SK-N-SH (cell line): ENCODE measurements around the gene ACIN1. TPM values are rescaled to one million over a fixed set of nuclear protein-coding genes. Genes with fewer than 3 reads are reported as not detected.
"Not testable (repeated sequence)": the region's sequence is repeated elsewhere in the genome, so short reads cannot be mapped to it uniquely, and the experiment has no call there.

Experiments used
- CTCF ChIA-PET: fragments of 300-600, 350-600 bp; formaldehyde crosslinking; extraction: SDS; loops from one replicate; lab custom pipeline; 2021; lab: Yijun Ruan, JAX
- POLR2A ChIA-PET: fragments of 350-600 bp; sonication (Branson Sonifier 250); formaldehyde crosslinking; extraction: SDS; loops from one replicate; lab custom pipeline; 2020; ENCODE audit warnings: antibody characterized with exemption, inconsistent platforms; lab: Yijun Ruan, JAX
- DNase-seq: peaks from one replicate; pipeline ENCODE4 v3.0.0; 2012
- H2AFZ ChIP-seq: fragments of 200-600 bp; sonication (generic); 2 replicates; pipeline ENCODE4 v1.8.1; 2016; ENCODE audit warnings: antibody characterized with exemption, mild to moderate bottlenecking, low read depth
- H3F3A ChIP-seq: fragments of 200-600 bp; sonication (generic); replicated peaks from 2 replicates; pipeline ENCODE3; 2016; ENCODE audit warnings: antibody characterized with exemption, mild to moderate bottlenecking; ENCODE audit not compliant: insufficient read depth
- H3K27ac ChIP-seq, 2 experiments: fragments of 200-500 bp in 1 of 2; fragments of 200-600 bp in 1 of 2; sonication (Bioruptor generic) in 1 of 2; sonication (generic), shearing (Covaris generic) in 1 of 2; 2 replicates each; pipeline versions ENCODE4 v1.5.1 to v1.6.1; 2014 to 2016; ENCODE audit warnings: low read depth in 2 of 2, inconsistent platforms in 1 of 2, low read length in 1 of 2, mild to moderate bottlenecking in 1 of 2, mixed read lengths in 1 of 2
- H3K27me3 ChIP-seq: fragments of 200-600 bp; sonication (generic), shearing (Covaris generic); 2 replicates; pipeline ENCODE4 v1.6.1; 2016; ENCODE audit warnings: mixed run types; ENCODE audit not compliant: insufficient read depth
- H3K36me3 ChIP-seq, 2 experiments: fragments of 200-500 bp in 1 of 2; fragments of 200-600 bp in 1 of 2; sonication (Bioruptor generic) in 1 of 2; sonication (generic) in 1 of 2; replicated peaks in 1 of 2; 2 replicates each; pipeline versions ENCODE3 to v1.5.1; 2014 to 2016; ENCODE audit warnings: low read length in 1 of 2, mild to moderate bottlenecking in 1 of 2; ENCODE audit not compliant: insufficient read depth in 2 of 2, control insufficient read depth in 1 of 2
- H3K4me1 ChIP-seq, 2 experiments: fragments of 200-500 bp in 1 of 2; fragments of 200-600 bp in 1 of 2; sonication (Bioruptor generic) in 1 of 2; sonication (generic), shearing (Covaris generic) in 1 of 2; 2 replicates each; pipeline versions ENCODE4 v1.5.1 to v1.6.1; 2014 to 2016; ENCODE audit warnings: low read depth in 1 of 2, low read length in 1 of 2, mixed run types in 1 of 2; ENCODE audit not compliant: insufficient read depth in 2 of 2, control insufficient read depth in 1 of 2
- H3K4me2 ChIP-seq: fragments of 200-600 bp; sonication (generic), shearing (Covaris generic); 2 replicates; pipeline ENCODE4 v1.6.1; 2017; ENCODE audit warnings: mixed run types
- H3K4me3 ChIP-seq, 2 experiments: fragments of 200-500 bp in 1 of 2; fragments of 200-600 bp in 1 of 2; sonication (Bioruptor generic) in 1 of 2; sonication (generic), shearing (Covaris generic) in 1 of 2; 2 replicates each; pipeline versions ENCODE4 v1.5.1 to v1.8.1; 2014 to 2016; ENCODE audit warnings: low read depth in 2 of 2, inconsistent platforms in 1 of 2, low read length in 1 of 2, mild to moderate bottlenecking in 1 of 2, mixed read lengths in 1 of 2, moderate library complexity in 1 of 2
- H3K79me2 ChIP-seq: fragments of 200-600 bp; sonication (generic); 2 replicates; pipeline ENCODE4 v1.8.1; 2017; ENCODE audit warnings: mild to moderate bottlenecking; ENCODE audit not compliant: insufficient read depth
- H3K9ac ChIP-seq: fragments of 200-600 bp; sonication (generic); 2 replicates; pipeline ENCODE4 v1.6.1; 2017; ENCODE audit warnings: mixed run types
- H3K9me2 ChIP-seq: fragments of 200-600 bp; sonication (generic); 2 replicates; pipeline ENCODE4 v1.6.1; 2017; ENCODE audit warnings: mixed run types
- H3K9me3 ChIP-seq: fragments of 200-600 bp; sonication (generic); 2 replicates; pipeline ENCODE4 v1.6.1; 2017; ENCODE audit warnings: mixed run types, mild to moderate bottlenecking, moderate library complexity
- H4K20me1 ChIP-seq: fragments of 200-600 bp; sonication (generic); 2 replicates; pipeline ENCODE4 v1.6.1; 2017; ENCODE audit warnings: mild to moderate bottlenecking, mixed run types; ENCODE audit not compliant: insufficient read depth
- CHD2 ChIP-seq: fragments of 150-350 bp; IDR thresholded peaks from 2 replicates; pipeline ENCODE4 v1.6.1; 2018; ENCODE audit warnings: low read length; ENCODE audit not compliant: partially characterized antibody
- GABPA ChIP-seq: IDR thresholded peaks from 2 replicates; pipeline ENCODE4 v1.4.0; 2012; ENCODE audit warnings: low read depth, mild to moderate bottlenecking
- GATA2 ChIP-seq: sonication (generic); formaldehyde crosslinking; IDR thresholded peaks from 2 replicates; pipeline ENCODE4 v1.5.0; 2020; ENCODE audit warnings: mild to moderate bottlenecking, missing genetic modification reagents
- NFIC ChIP-seq: IDR thresholded peaks from 2 replicates; pipeline ENCODE4 v1.4.0; 2012; ENCODE audit warnings: borderline replicate concordance
- RXRA ChIP-seq: IDR thresholded peaks from 2 replicates; pipeline ENCODE4 v1.4.0; 2012; ENCODE audit warnings: low read depth, mild to moderate bottlenecking, borderline replicate concordance
- TCF12 ChIP-seq: IDR thresholded peaks from 2 replicates; pipeline ENCODE4 v1.4.0; 2012
- TEAD4 ChIP-seq: IDR thresholded peaks from 2 replicates; pipeline ENCODE4 v1.4.0; 2012; ENCODE audit warnings: mild to moderate bottlenecking, borderline replicate concordance; ENCODE audit not compliant: insufficient read depth
- WGBS: methylation state at CpG from one replicate; pipeline ENCODE4 v1.1.6; 2017; ENCODE audit warnings: low lambda C conversion rate; 5-methylcytosine and 5-hydroxymethylcytosine counted together
- polyA plus RNA-seq, 3 experiments: library from polyadenylated mRNA; depleted of rRNA; stranded (reverse); fragments of >200 nt; gene quantifications; 2 replicates each; pipeline ENCODE4 v1.2.3, GENCODE V29; 2012
- TF ChIP-seq, protein P1 (sequence below): fragments of 150-350 bp; IDR thresholded peaks from 2 replicates; pipeline ENCODE4 v1.6.1; 2017; ENCODE audit warnings: antibody characterized with exemption, low read length, low read depth, borderline replicate concordance
- TF ChIP-seq, protein P2 (sequence below): IDR thresholded peaks from 2 replicates; pipeline ENCODE4 v1.4.0; 2012; ENCODE audit warnings: low read depth
- TF ChIP-seq, protein P3 (sequence below): IDR thresholded peaks from 2 replicates; pipeline ENCODE4 v1.4.0; 2012; ENCODE audit warnings: low read depth, borderline replicate concordance
- TF ChIP-seq, protein P4 (sequence below): IDR thresholded peaks from 2 replicates; pipeline ENCODE4 v1.4.0; 2012; ENCODE audit warnings: low read depth, borderline replicate concordance

The ACIN1 gene
- polyA plus RNA-seq, 1 of the 3 experiments (the other 2 are of a cell fraction), result 159 TPM

DNA sequence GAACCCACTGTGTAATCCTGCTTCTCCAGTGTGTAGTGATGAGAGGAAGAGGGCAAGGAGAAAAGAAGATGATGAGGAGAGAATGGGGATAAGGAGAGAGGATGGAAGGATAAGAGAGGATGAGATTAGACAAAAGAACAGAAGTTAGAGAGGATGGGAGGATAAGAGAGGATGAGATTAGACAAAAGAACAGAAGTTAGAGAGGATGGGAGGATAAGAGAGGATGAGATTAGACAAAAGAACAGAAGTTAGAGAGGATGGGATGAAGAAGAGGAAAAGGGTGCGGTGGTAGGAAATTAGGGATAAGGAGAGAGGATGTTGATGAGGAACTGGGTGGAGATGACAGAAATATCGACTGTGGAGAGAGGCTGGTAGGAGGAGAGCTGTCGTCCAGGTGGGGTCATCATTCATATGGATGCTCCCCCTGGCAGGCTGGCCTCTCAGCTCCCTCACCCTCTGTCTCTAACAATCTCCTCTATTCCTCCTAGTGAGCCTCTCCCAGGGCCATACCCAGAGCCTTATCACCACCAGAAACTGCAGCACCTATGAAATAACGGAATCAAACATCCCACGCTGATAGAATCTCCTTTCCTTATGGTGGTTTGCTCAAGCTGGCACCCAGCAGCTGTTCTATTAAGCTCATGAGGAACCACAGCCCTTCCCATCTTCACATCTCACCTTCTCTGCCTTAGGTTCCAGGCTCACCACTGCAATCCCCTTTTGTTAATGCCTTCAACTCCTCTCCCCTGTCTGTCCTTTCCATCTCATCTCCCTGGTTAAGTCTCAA, 15.8 kb upstream of the ACIN1 start (continued):
- TF ChIP-seq, protein P1, sequence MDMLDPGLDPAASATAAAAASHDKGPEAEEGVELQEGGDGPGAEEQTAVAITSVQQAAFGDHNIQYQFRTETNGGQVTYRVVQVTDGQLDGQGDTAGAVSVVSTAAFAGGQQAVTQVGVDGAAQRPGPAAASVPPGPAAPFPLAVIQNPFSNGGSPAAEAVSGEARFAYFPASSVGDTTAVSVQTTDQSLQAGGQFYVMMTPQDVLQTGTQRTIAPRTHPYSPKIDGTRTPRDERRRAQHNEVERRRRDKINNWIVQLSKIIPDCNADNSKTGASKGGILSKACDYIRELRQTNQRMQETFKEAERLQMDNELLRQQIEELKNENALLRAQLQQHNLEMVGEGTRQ, result no peak
- TF ChIP-seq TEAD4 (no peak), CHD2 (no peak), GATA2 (CRISPR knock-in tag) (no peak), RXRA (no peak), TCF12 (no peak), NFIC (no peak), GABPA (no peak)
- TF ChIP-seq, protein P2, sequence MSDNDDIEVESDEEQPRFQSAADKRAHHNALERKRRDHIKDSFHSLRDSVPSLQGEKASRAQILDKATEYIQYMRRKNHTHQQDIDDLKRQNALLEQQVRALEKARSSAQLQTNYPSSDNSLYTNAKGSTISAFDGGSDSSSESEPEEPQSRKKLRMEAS, result no peak

DNA sequence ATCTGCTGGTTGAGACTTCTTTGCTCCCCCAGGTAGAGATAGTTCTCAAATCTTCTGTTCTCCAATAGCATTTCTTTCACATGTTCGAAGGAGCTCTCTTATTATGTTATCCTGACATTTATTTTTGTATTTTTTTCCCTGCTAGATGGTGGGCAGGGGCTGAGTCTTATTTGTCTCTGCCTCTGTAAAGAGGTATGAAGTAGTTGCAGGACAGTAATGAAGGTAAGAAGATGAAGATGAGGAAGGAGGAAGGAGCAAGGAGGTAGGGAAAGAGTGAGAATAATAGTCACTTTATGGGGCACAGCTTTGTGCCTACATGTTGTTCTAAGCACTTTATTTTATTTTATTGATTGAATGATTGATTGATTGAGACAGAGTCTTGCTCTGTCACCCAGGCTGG, 14.8 kb upstream of the ACIN1 start:
- TF ChIP-seq, protein P3, sequence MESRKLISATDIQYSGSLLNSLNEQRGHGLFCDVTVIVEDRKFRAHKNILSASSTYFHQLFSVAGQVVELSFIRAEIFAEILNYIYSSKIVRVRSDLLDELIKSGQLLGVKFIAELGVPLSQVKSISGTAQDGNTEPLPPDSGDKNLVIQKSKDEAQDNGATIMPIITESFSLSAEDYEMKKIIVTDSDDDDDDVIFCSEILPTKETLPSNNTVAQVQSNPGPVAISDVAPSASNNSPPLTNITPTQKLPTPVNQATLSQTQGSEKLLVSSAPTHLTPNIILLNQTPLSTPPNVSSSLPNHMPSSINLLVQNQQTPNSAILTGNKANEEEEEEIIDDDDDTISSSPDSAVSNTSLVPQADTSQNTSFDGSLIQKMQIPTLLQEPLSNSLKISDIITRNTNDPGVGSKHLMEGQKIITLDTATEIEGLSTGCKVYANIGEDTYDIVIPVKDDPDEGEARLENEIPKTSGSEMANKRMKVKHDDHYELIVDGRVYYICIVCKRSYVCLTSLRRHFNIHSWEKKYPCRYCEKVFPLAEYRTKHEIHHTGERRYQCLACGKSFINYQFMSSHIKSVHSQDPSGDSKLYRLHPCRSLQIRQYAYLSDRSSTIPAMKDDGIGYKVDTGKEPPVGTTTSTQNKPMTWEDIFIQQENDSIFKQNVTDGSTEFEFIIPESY, result no peak
- TF ChIP-seq, protein P4, sequence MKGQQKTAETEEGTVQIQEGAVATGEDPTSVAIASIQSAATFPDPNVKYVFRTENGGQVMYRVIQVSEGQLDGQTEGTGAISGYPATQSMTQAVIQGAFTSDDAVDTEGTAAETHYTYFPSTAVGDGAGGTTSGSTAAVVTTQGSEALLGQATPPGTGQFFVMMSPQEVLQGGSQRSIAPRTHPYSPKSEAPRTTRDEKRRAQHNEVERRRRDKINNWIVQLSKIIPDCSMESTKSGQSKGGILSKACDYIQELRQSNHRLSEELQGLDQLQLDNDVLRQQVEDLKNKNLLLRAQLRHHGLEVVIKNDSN, result no peak
- TF ChIP-seq NFIC, result no peak

DNA sequence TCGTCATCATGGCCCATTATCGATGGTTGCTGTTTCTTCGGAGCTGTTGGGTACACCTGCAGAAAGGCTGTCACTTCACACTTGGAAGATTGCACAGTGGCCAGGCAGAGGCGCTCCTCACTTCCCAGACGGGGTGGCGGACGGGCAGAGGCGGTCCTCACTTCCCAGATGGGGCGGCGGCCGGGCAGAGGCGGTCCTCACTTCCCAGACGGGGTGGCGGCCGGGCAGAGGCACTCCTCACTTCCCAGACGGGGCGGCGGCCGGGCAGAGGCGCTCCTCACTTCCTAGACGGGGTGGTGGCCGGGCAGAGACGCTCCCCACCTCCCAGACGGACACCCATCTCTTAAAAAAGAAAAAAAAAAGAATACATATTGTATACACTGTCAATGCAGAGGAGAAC, 13.2 kb upstream of the ACIN1 start:
- H3F3A ChIP-seq, H3K4me2 ChIP-seq, POLR2A ChIA-PET, DNase-seq, H3K27ac ChIP-seq, H3K79me2 ChIP-seq, H3K9me2 ChIP-seq, H2AFZ ChIP-seq, H3K9ac ChIP-seq, H4K20me1 ChIP-seq, H3K9me3 ChIP-seq, H3K4me1 ChIP-seq, H3K4me3 ChIP-seq, H3K36me3 ChIP-seq: not testable (repeated sequence)
- peaks cover 11% of the 10 kb centered on the region; the same call in 1 of the 2 replicates for H3K27me3 ChIP-seq
- CTCF ChIA-PET, result interaction anchor here (2.1 to 19.7 kb wide), 3 partner anchors 12 to 75 kb away, joined by 9 to 495 read pairs (median 43); partner anchors contain the start of genes CEBPE and SLC7A8
- 51% methylated on average over 19 of the region's 24 CpGs for WGBS

More for the DNA sequence above, 14.8 kb upstream of the ACIN1 start:
- Histone ChIP-seq H3K9me3 (no peaks in the 10 kb centered on the region), H3K9ac (no peak overlapping the region), H3K4me2 (no peak overlapping the region), H3K36me3 (no peaks in the 10 kb centered on the region), H3K9me2 (no peaks in the 10 kb centered on the region), H4K20me1 (no peaks in the 10 kb centered on the region), H3K27me3 (peaks cover 11% of the 10 kb centered on the region; the same call in 1 of the 2 replicates), H3K27ac (no peak overlapping the region), H3F3A (peaks cover 3% of the 10 kb centered on the region), H3K4me1 (peaks cover 0 to 10% of the 10 kb centered on the region in 2 experiments; a peak in 3 of 4 replicates), H2AFZ (no peak overlapping the region), H3K4me3 (no peak overlapping the region), H3K79me2 (no peaks in the 10 kb centered on the region)
- DNase-seq, result no peak
- WGBS, result 15% methylated on average over 1 of the region's 1 CpG
- POLR2A ChIA-PET, result interaction anchor here (1.0 kb wide), 1 partner anchor 15 kb away, joined by 4 read pairs; the partner anchor contains the start of genes ACIN1 and C14orf119
- CTCF ChIA-PET, result interaction anchor here (1.1 to 19.7 kb wide), 4 partner anchors 10 to 74 kb away, joined by 3 to 495 read pairs (median 26); partner anchors contain the start of genes ACIN1, C14orf119, CEBPE and SLC7A8

DNA sequence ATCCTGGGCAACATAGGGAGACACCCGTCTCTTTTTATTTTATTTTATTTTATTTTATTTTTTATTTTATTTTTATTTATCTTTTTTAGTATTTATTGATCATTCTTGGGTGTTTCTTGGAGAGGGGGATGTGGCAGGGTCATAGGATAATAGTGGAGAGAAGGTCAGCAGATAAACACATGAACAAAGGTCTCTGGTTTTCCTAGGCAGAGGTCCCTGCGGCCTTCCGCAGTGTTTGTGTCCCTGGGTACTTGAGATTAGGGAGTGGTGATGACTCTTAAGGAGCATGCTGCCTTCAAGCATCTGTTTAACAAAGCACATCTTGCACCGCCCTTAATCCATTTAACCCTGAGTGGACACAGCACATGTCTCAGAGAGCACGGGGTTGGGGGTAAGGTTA, 12.7 kb upstream of the ACIN1 start:
- H3K4me2 ChIP-seq, H3K27ac ChIP-seq, H3F3A ChIP-seq, POLR2A ChIA-PET, H3K9me3 ChIP-seq, H3K4me1 ChIP-seq, H3K9me2 ChIP-seq, H3K36me3 ChIP-seq, H3K9ac ChIP-seq, H2AFZ ChIP-seq, H3K79me2 ChIP-seq, H3K4me3 ChIP-seq, H4K20me1 ChIP-seq, DNase-seq: not testable (repeated sequence)
- WGBS, result 57% methylated on average over 4 of the region's 5 CpGs
- peaks cover 11% of the 10 kb centered on the region; the same call in 1 of the 2 replicates for H3K27me3 ChIP-seq
- CTCF ChIA-PET, result interaction anchor here (19.7 kb wide), 1 partner anchor 76 kb away, joined by 495 read pairs; the partner anchor contains the start of gene SLC7A8
